Progenitor cell of endocrine pancreas (in vitro differentiated cells): Measurements from ENCODE around the gene RAPGEF4. TPM values are rescaled to one million over a fixed set of nuclear protein-coding genes. Genes with fewer than 3 reads are reported as not detected.

Experiments
- DNase-seq: peaks from one replicate; pipeline ENCODE4 v3.0.0; 2021; ENCODE audit warnings: low spot score; ENCODE audit not compliant: unreplicated experiment
- H3K27ac Mint-ChIP-seq: 2 replicates; pipeline ENCODE4 v1.8.0; 2021; ENCODE audit warnings: mild to moderate bottlenecking, moderate library complexity, mixed read lengths
- H3K27me3 Mint-ChIP-seq: 2 replicates; pipeline ENCODE4 v1.8.0; 2021; ENCODE audit warnings: mixed read lengths
- H3K36me3 Mint-ChIP-seq: 2 replicates; pipeline ENCODE4 v1.8.0; 2022; ENCODE audit warnings: mixed read lengths; ENCODE audit not compliant: insufficient read depth
- H3K4me1 Mint-ChIP-seq: 2 replicates; pipeline ENCODE4 v1.8.0; 2021; ENCODE audit warnings: low read depth, mixed read lengths
- H3K4me3 Mint-ChIP-seq: 2 replicates; pipeline ENCODE4 v1.8.0; 2021; ENCODE audit warnings: low read depth, mild to moderate bottlenecking, moderate library complexity, mixed read lengths
- H3K9me3 Mint-ChIP-seq: 2 replicates; pipeline ENCODE4 v1.8.0; 2021; ENCODE audit warnings: low read depth, mixed read lengths
- total RNA-seq: library from RNA; stranded (reverse); gene quantifications from 2 replicates; pipeline ENCODE4 v1.2.1, GENCODE V29; 2021
- TF ChIP-seq, protein P1 (sequence below): fragments of 200-600 bp; sonication (generic); IDR thresholded peaks from one replicate; pipeline ENCODE4 v1.5.0; 2021; ENCODE audit warnings: antibody characterized with exemption, mild to moderate bottlenecking; ENCODE audit not compliant: unreplicated experiment

RAPGEF4 gene
- total RNA-seq, 1 donor from 2014 or later = 8.6 TPM

DNA sequence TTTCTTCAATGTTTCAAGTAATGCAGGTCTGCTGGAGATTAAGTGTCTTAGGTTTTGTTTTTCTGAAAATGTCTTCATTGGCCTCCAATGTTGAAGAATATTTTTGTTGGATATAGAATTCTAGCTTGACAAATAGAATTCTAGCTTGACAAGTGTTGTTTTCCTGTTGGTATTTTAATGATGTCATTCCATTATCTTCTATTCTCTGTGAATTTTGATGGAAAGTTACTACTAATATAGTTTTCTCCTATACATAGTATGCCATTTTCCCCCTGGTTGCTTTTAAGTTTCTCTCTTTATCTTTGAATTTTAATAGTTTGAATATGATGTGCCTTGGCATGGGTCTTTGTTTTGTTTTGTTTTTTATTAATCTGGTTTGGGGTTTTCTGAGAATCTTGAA lies 119.9 kb downstream of the RAPGEF4 start:
- TF ChIP-seq, protein P1, sequence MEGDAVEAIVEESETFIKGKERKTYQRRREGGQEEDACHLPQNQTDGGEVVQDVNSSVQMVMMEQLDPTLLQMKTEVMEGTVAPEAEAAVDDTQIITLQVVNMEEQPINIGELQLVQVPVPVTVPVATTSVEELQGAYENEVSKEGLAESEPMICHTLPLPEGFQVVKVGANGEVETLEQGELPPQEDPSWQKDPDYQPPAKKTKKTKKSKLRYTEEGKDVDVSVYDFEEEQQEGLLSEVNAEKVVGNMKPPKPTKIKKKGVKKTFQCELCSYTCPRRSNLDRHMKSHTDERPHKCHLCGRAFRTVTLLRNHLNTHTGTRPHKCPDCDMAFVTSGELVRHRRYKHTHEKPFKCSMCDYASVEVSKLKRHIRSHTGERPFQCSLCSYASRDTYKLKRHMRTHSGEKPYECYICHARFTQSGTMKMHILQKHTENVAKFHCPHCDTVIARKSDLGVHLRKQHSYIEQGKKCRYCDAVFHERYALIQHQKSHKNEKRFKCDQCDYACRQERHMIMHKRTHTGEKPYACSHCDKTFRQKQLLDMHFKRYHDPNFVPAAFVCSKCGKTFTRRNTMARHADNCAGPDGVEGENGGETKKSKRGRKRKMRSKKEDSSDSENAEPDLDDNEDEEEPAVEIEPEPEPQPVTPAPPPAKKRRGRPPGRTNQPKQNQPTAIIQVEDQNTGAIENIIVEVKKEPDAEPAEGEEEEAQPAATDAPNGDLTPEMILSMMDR = no peak

DNA sequence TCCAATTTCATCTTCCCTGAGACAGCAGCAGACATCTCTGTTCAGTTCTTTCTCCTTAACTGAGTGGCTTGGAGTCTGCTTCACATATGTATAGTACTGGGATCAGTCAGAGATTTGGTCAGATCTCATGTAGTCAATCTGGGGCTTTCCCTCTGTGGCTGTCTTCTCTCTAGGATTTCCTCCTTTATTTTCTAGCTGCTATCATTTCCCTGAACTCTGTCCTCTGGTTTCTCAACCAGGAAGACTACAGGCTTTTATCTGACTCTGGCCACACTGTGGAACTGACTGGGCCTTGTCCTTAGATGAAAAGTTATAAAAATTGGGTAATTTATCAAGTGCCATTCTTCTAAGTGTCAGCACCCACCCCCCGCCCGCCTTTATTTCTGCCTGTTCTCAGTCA lies 121.0 kb downstream of the RAPGEF4 start:
- Mint-ChIP-seq H3K4me3 (no peak overlapping the region), H3K9me3 (peaks cover 16% of the 10 kb centered on the region), H3K27ac (no peak overlapping the region), H3K4me1 (peaks cover 31% of the 10 kb centered on the region), H3K27me3 (no peaks in the 10 kb centered on the region), H3K36me3 (peaks cover 5% of the 10 kb centered on the region)
- DNase-seq = no peak
- TF ChIP-seq, protein P1 = no peak

More for the DNA sequence above, 119.9 kb downstream of the RAPGEF4 start:
- Mint-ChIP-seq H3K27me3 (no peaks in the 10 kb centered on the region), H3K36me3 (peaks cover 13% of the 10 kb centered on the region), H3K4me1 (peaks cover 33% of the 10 kb centered on the region), H3K9me3 (peaks cover 26% of the 10 kb centered on the region), H3K27ac (no peak overlapping the region), H3K4me3 (no peak overlapping the region)
- DNase-seq = no peak

DNA sequence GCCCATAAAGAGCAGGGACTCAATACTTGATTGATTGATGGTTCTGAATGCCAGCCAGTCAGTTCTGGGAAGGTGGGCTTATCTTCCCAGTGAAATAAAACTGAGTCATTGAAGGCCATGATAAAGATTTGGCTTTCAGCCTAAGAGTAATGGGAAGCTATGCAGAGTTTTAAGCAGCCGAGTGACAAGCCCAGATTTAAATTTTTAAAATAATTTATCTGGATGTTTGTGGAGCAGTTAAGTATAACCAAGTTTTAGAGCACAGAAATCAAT lies 122.8 kb downstream of the RAPGEF4 start:
- no peak for DNase-seq
- Mint-ChIP-seq H3K9me3 (peaks cover 9% of the 10 kb centered on the region), H3K4me3 (peak overlapping the region; percentile 7), H3K36me3 (peaks cover 2% of the 10 kb centered on the region), H3K27ac (peak overlapping the region; percentile 31), H3K27me3 (no peaks in the 10 kb centered on the region), H3K4me1 (peaks cover 39% of the 10 kb centered on the region)
- TF ChIP-seq, protein P1 = no peak

DNA sequence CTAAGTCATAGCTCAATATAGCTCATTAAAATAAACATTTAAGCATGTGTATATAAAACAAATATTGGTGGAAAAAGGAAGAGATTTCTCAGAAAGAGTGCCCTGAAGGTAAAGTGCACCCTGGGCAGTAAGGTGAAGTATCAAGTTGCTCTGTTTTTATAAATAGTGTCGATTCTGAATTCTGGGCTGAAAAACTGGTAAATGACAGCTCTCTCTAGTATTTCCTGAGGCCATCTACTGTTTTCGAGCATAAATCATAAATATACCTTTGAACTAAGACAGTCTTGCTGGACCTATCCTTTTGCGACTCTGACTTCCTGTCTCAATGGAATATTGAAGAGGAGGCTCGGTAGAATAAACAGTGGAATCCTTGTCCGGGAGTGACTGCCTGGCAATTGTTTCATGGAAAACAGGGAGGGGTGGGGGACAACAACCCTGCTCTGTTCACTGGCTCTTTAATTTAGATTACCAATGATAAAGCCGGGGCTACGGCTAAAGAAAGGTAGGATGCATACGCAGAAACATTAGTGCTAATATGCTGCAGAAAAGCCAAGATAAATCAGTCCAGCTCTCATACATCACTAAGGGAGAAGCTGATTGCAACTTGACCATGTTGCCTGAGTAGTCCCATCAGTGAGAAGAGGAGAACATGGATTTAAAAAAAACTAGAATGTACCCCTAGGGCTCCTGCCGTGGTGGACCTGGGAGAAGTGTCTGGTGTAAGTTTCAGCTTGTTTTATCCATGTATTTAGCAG lies 124.1 kb downstream of the RAPGEF4 start:
- Mint-ChIP-seq H3K27me3 (no peaks in the 10 kb centered on the region), H3K36me3 (peaks cover 1% of the 10 kb centered on the region), H3K9me3 (no peaks in the 10 kb centered on the region), H3K27ac (peak overlapping the region; percentile 30), H3K4me3 (peak overlapping the region; percentile 39), H3K4me1 (peaks cover 39% of the 10 kb centered on the region)
- DNase-seq = no peak
- TF ChIP-seq, protein P1 = no peak

DNA sequence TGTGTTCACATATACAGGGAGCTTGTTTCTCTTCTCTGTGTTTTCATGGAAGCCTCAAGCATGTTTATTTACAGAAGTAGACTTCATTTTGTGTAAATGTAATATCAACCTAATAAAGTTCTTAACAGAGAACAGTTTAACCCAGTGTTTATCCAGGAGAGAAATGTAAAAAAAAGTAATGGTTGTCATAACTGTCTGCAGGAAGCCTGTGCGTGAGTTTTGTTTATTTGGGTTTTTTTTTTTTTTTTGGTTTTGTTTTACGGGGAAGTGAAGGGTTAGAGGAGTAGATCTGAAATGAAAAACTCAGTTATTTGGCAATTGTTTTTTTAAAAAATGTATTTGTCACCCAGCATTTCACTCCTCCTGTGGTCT lies 124.7 kb downstream of the RAPGEF4 start:
- H3K27me3 Mint-ChIP-seq = no peaks in the 10 kb centered on the region
- H3K4me1 Mint-ChIP-seq = peaks cover 42% of the 10 kb centered on the region
- H3K27ac Mint-ChIP-seq = no peak overlapping the region
- H3K36me3 Mint-ChIP-seq = peaks cover 1% of the 10 kb centered on the region
- DNase-seq = no peak
- no peaks in the 10 kb centered on the region for H3K9me3 Mint-ChIP-seq
- no peak overlapping the region for H3K4me3 Mint-ChIP-seq
- TF ChIP-seq, protein P1 = no peak
